IMR-90 (cell line): ENCODE results near the gene SETD2. TPM values are rescaled to one million over a fixed set of nuclear protein-coding genes. Genes with fewer than 3 reads are reported as not detected.
"Not testable (repeated sequence)": the region's sequence is repeated elsewhere in the genome, so short reads cannot be mapped to it uniquely, and the experiment has no call there.

Experiments used
- ATAC-seq: fragments of 200-7000 bp; cut with Tn5 transposase; 2 replicates; pipeline ENCODE4 v1.9.1; 2020; ENCODE audit warnings: low read depth, mild to moderate bottlenecking, moderate library complexity
- BruUV-seq: library from RNA; stranded (reverse); fragments of 400-500 nt; replicated peaks from 2 replicates; lab custom pipeline; 2021; lab: Mats Ljungman, UMichigan
- CTCF ChIA-PET: fragments of 300-600 bp; formaldehyde crosslinking; extraction: SDS; loops from one replicate; lab custom pipeline; 2021; ENCODE audit warnings: antibody characterized with exemption; lab: Yijun Ruan, JAX
- POLR2A ChIA-PET: fragments of 300-600 bp; sonication (Branson Sonifier 250); formaldehyde crosslinking; loops from one replicate; lab custom pipeline; 2022; ENCODE audit warnings: antibody characterized with exemption; ENCODE audit not compliant: unreplicated experiment; lab: Charles Lee
- DNase-seq: peaks from one replicate; pipeline ENCODE4 v3.0.0; 2013
- H2AFZ ChIP-seq: replicated peaks from 2 replicates; pipeline ENCODE3; 2013; ENCODE audit warnings: low read length, mild to moderate bottlenecking; ENCODE audit not compliant: poor library complexity
- H2AK5ac ChIP-seq: 2 replicates; pipeline ENCODE4 v1.6.1; 2013; ENCODE audit warnings: low read depth, low read length, inconsistent platforms
- H2AK9ac ChIP-seq: replicated peaks from 2 replicates; pipeline ENCODE3; 2013; ENCODE audit warnings: mild to moderate bottlenecking, low read depth, low read length, moderate library complexity; ENCODE audit not compliant: poor library complexity
- H2BK120ac ChIP-seq: 2 replicates; pipeline ENCODE4 v1.6.1; 2013; ENCODE audit warnings: low read depth, low read length, inconsistent platforms
- H2BK15ac ChIP-seq: 3 replicates; pipeline ENCODE4 v1.6.1; 2013; ENCODE audit warnings: low read depth, low read length, inconsistent platforms
- H2BK20ac ChIP-seq: 2 replicates; pipeline ENCODE4 v1.6.1; 2013; ENCODE audit warnings: low read depth, mild to moderate bottlenecking, inconsistent platforms, low read length, moderate library complexity
- H2BK5ac ChIP-seq: 2 replicates; pipeline ENCODE4 v1.6.1; 2013; ENCODE audit warnings: mild to moderate bottlenecking, low read depth, low read length, inconsistent platforms; ENCODE audit not compliant: poor library complexity, severe bottlenecking
- H3K14ac ChIP-seq: replicated peaks from 2 replicates; pipeline ENCODE4 v1.6.1; 2013; ENCODE audit warnings: low read depth, low read length, inconsistent platforms
- H3K18ac ChIP-seq: 2 replicates; pipeline ENCODE4 v1.6.1; 2013; ENCODE audit warnings: low read depth, low read length, control low read depth
- H3K23ac ChIP-seq: 2 replicates; pipeline ENCODE4 v1.6.1; 2013; ENCODE audit warnings: low read depth, low read length, inconsistent platforms
- H3K27ac ChIP-seq: 2 replicates; pipeline ENCODE4 v1.5.1; 2013; ENCODE audit warnings: mild to moderate bottlenecking, control low read depth, low read length; ENCODE audit not compliant: insufficient read depth
- H3K27me3 ChIP-seq: 2 replicates; pipeline ENCODE4 v1.6.1; 2013; ENCODE audit warnings: low read length; ENCODE audit not compliant: control insufficient read depth, insufficient read depth
- H3K36me3 ChIP-seq: 2 replicates; pipeline ENCODE4 v1.6.1; 2013; ENCODE audit warnings: low read length, mixed read lengths; ENCODE audit not compliant: control insufficient read depth, insufficient read depth
- H3K4ac ChIP-seq: 2 replicates; pipeline ENCODE4 v1.6.1; 2013; ENCODE audit warnings: low read depth, low read length, inconsistent platforms
- H3K4me1 ChIP-seq: 2 replicates; pipeline ENCODE4 v1.6.1; 2013; ENCODE audit warnings: low read length, mixed read lengths; ENCODE audit not compliant: control insufficient read depth, insufficient read depth
- H3K4me2 ChIP-seq: 2 replicates; pipeline ENCODE4 v1.6.1; 2013; ENCODE audit warnings: low read depth, mild to moderate bottlenecking, control low read depth, low read length, moderate library complexity
- H3K4me3 ChIP-seq: 2 replicates; pipeline ENCODE4 v1.5.1; 2013; ENCODE audit warnings: low read depth, mild to moderate bottlenecking, control low read depth, low read length, moderate library complexity; ENCODE audit not compliant: insufficient read depth
- H3K56ac ChIP-seq: 2 replicates; pipeline ENCODE4 v1.6.1; 2013; ENCODE audit warnings: low read length, inconsistent platforms; ENCODE audit not compliant: insufficient read depth; ENCODE audit errors: extremely low read depth
- H3K79me1 ChIP-seq, 2 experiments: 2 replicates each; pipeline ENCODE4 v1.6.1; 2013; ENCODE audit warnings: low read length in 2 of 2, inconsistent platforms in 1 of 2, low read depth in 1 of 2
- H3K9ac ChIP-seq: 2 replicates; pipeline ENCODE4 v1.6.1; 2013; ENCODE audit warnings: low read depth, low read length, control low read depth
- H3K9me1 ChIP-seq: 2 replicates; pipeline ENCODE4 v1.6.1; 2013; ENCODE audit warnings: low read length, inconsistent platforms; ENCODE audit not compliant: insufficient read depth
- H3K9me3 ChIP-seq: 2 replicates; pipeline ENCODE4 v1.6.1; 2013; ENCODE audit warnings: low read length; ENCODE audit not compliant: control insufficient read depth, insufficient read depth
- H4K20me1 ChIP-seq: 2 replicates; pipeline ENCODE4 v1.6.1; 2013; ENCODE audit warnings: low read length, inconsistent platforms; ENCODE audit not compliant: insufficient read depth
- H4K5ac ChIP-seq: 2 replicates; pipeline ENCODE4 v1.6.1; 2013; ENCODE audit warnings: mild to moderate bottlenecking, low read depth, low read length, control low read depth
- H4K8ac ChIP-seq, 2 experiments: 2 replicates each; pipeline ENCODE4 v1.6.1; 2013; ENCODE audit warnings: low read depth in 2 of 2, low read length in 2 of 2, control low read depth in 1 of 2, inconsistent platforms in 1 of 2
- H4K91ac ChIP-seq: 2 replicates; pipeline ENCODE4 v1.6.1; 2013; ENCODE audit warnings: low read depth, low read length, inconsistent platforms; ENCODE audit not compliant: insufficient read depth
- WGBS, 2 experiments: methylation state at CpG; one replicate each; pipeline versions ENCODE4 v1.1.5 to v1.1.7; 2013; ENCODE audit warnings: missing lambda C conversion rate in 2 of 2; ENCODE audit not compliant: insufficient read length in 1 of 2; ENCODE audit errors: extremely low coverage in 2 of 2; 5-methylcytosine and 5-hydroxymethylcytosine counted together
- dilution Hi-C: fragments of 300-500 bp; cut with HindIII; formaldehyde crosslinking; loops from one replicate; pipeline ENCODE4 v1.14.3; 2018; ENCODE audit warnings: low sequenced_read_pairs; ENCODE audit not compliant: unreplicated experiment
- in situ Hi-C: fragments of 300-500 bp; cut with MboI; formaldehyde crosslinking; loops from 3 replicates; pipeline ENCODE4 v1.14.3; 2019; ENCODE audit warnings: low sequenced_read_pairs, inconsistent platforms, mixed read lengths
- intact Hi-C: fragments of 100-400 bp; cut with micrococcal nuclease; formaldehyde crosslinking; loops from 2 replicates; pipeline ENCODE4 v1.10.0; 2022
- polyA plus RNA-seq, 3 experiments: library from polyadenylated mRNA; depleted of rRNA; stranded (reverse); fragments of >200 nt; gene quantifications; 2 replicates each; pipeline ENCODE4 v1.2.3, GENCODE V29; 2012; ENCODE audit warnings: low replicate concordance in 1 of 3
- total RNA-seq: library from RNA; depleted of rRNA; stranded (reverse); fragments of >200 nt; gene quantifications from 2 replicates; pipeline ENCODE4 v1.2.3, GENCODE V29; 2012

SETD2 gene
- total and polyA plus RNA-seq, 2 of the 4 experiments (the other 2 are of a cell fraction), result 18.3 to 20.1 TPM

- H4K91ac ChIP-seq, H2AK9ac ChIP-seq, dilution Hi-C loops, H3K18ac ChIP-seq, H2BK120ac ChIP-seq, H3K9me3 ChIP-seq, H2AFZ ChIP-seq, H3K4me3 ChIP-seq, H2BK20ac ChIP-seq, H3K27ac ChIP-seq, CTCF ChIA-PET, H2BK15ac ChIP-seq, H3K9me1 ChIP-seq, H3K14ac ChIP-seq, H4K8ac ChIP-seq, H3K4me1 ChIP-seq, BruUV-seq, H3K27me3 ChIP-seq, intact Hi-C loops, in situ Hi-C loops, H4K5ac ChIP-seq, POLR2A ChIA-PET, DNase-seq, H3K4ac ChIP-seq, H3K9ac ChIP-seq, H3K4me2 ChIP-seq, H2BK5ac ChIP-seq, H2AK5ac ChIP-seq, H3K23ac ChIP-seq, H3K56ac ChIP-seq, ATAC-seq: not testable (repeated sequence)
- Histone ChIP-seq H4K20me1 (peaks cover 23% of the 10 kb centered on the region), H3K79me1 (peaks cover 20 to 48% of the 10 kb centered on the region in 2 experiments), H3K36me3 (peaks cover 18% of the 10 kb centered on the region)
- WGBS, 2 experiments, result no CpG with 5 or more reads among the region's 4 CpGs
These were observed 132.9 kb downstream of the SETD2 start for GRCh38 chr3:47031041-47031440.
